IMR-90 (cell line): ENCODE measurements around the gene DYNLT2. TPM values are rescaled to one million over a fixed set of nuclear protein-coding genes. Genes with fewer than 3 reads are reported as not detected.
A peak's percentile ranks its signal among the peaks of the same experiment; 100 is the strongest.

Experiments used
- ATAC-seq: fragments of 200-7000 bp; cut with Tn5 transposase; 2 replicates; pipeline ENCODE4 v1.9.1; 2020; ENCODE audit warnings: low read depth, mild to moderate bottlenecking, moderate library complexity
- BruUV-seq: library from RNA; stranded (reverse); fragments of 400-500 nt; replicated peaks from 2 replicates; lab custom pipeline; 2021; lab: Mats Ljungman, UMichigan
- CTCF ChIA-PET: fragments of 300-600 bp; formaldehyde crosslinking; extraction: SDS; loops from one replicate; lab custom pipeline; 2021; ENCODE audit warnings: antibody characterized with exemption; lab: Yijun Ruan, JAX
- POLR2A ChIA-PET: fragments of 300-600 bp; sonication (Branson Sonifier 250); formaldehyde crosslinking; loops from one replicate; lab custom pipeline; 2022; ENCODE audit warnings: antibody characterized with exemption; ENCODE audit not compliant: unreplicated experiment; lab: Charles Lee
- DNase-seq: peaks from one replicate; pipeline ENCODE4 v3.0.0; 2013
- H2AFZ ChIP-seq: replicated peaks from 2 replicates; pipeline ENCODE3; 2013; ENCODE audit warnings: low read length, mild to moderate bottlenecking; ENCODE audit not compliant: poor library complexity
- H2AK5ac ChIP-seq: 2 replicates; pipeline ENCODE4 v1.6.1; 2013; ENCODE audit warnings: low read depth, low read length, inconsistent platforms
- H2AK9ac ChIP-seq: replicated peaks from 2 replicates; pipeline ENCODE3; 2013; ENCODE audit warnings: mild to moderate bottlenecking, low read depth, low read length, moderate library complexity; ENCODE audit not compliant: poor library complexity
- H2BK120ac ChIP-seq: 2 replicates; pipeline ENCODE4 v1.6.1; 2013; ENCODE audit warnings: low read depth, low read length, inconsistent platforms
- H2BK15ac ChIP-seq: 3 replicates; pipeline ENCODE4 v1.6.1; 2013; ENCODE audit warnings: low read depth, low read length, inconsistent platforms
- H2BK20ac ChIP-seq: 2 replicates; pipeline ENCODE4 v1.6.1; 2013; ENCODE audit warnings: low read depth, mild to moderate bottlenecking, inconsistent platforms, low read length, moderate library complexity
- H2BK5ac ChIP-seq: 2 replicates; pipeline ENCODE4 v1.6.1; 2013; ENCODE audit warnings: mild to moderate bottlenecking, low read depth, low read length, inconsistent platforms; ENCODE audit not compliant: poor library complexity, severe bottlenecking
- H3K14ac ChIP-seq: replicated peaks from 2 replicates; pipeline ENCODE4 v1.6.1; 2013; ENCODE audit warnings: low read depth, low read length, inconsistent platforms
- H3K18ac ChIP-seq: 2 replicates; pipeline ENCODE4 v1.6.1; 2013; ENCODE audit warnings: low read depth, low read length, control low read depth
- H3K23ac ChIP-seq: 2 replicates; pipeline ENCODE4 v1.6.1; 2013; ENCODE audit warnings: low read depth, low read length, inconsistent platforms
- H3K27ac ChIP-seq: 2 replicates; pipeline ENCODE4 v1.5.1; 2013; ENCODE audit warnings: mild to moderate bottlenecking, control low read depth, low read length; ENCODE audit not compliant: insufficient read depth
- H3K27me3 ChIP-seq: 2 replicates; pipeline ENCODE4 v1.6.1; 2013; ENCODE audit warnings: low read length; ENCODE audit not compliant: control insufficient read depth, insufficient read depth
- H3K36me3 ChIP-seq: 2 replicates; pipeline ENCODE4 v1.6.1; 2013; ENCODE audit warnings: low read length, mixed read lengths; ENCODE audit not compliant: control insufficient read depth, insufficient read depth
- H3K4ac ChIP-seq: 2 replicates; pipeline ENCODE4 v1.6.1; 2013; ENCODE audit warnings: low read depth, low read length, inconsistent platforms
- H3K4me1 ChIP-seq: 2 replicates; pipeline ENCODE4 v1.6.1; 2013; ENCODE audit warnings: low read length, mixed read lengths; ENCODE audit not compliant: control insufficient read depth, insufficient read depth
- H3K4me2 ChIP-seq: 2 replicates; pipeline ENCODE4 v1.6.1; 2013; ENCODE audit warnings: low read depth, mild to moderate bottlenecking, control low read depth, low read length, moderate library complexity
- H3K4me3 ChIP-seq: 2 replicates; pipeline ENCODE4 v1.5.1; 2013; ENCODE audit warnings: low read depth, mild to moderate bottlenecking, control low read depth, low read length, moderate library complexity; ENCODE audit not compliant: insufficient read depth
- H3K56ac ChIP-seq: 2 replicates; pipeline ENCODE4 v1.6.1; 2013; ENCODE audit warnings: low read length, inconsistent platforms; ENCODE audit not compliant: insufficient read depth; ENCODE audit errors: extremely low read depth
- H3K79me1 ChIP-seq, 2 experiments: 2 replicates each; pipeline ENCODE4 v1.6.1; 2013; ENCODE audit warnings: low read length in 2 of 2, inconsistent platforms in 1 of 2, low read depth in 1 of 2
- H3K9ac ChIP-seq: 2 replicates; pipeline ENCODE4 v1.6.1; 2013; ENCODE audit warnings: low read depth, low read length, control low read depth
- H3K9me1 ChIP-seq: 2 replicates; pipeline ENCODE4 v1.6.1; 2013; ENCODE audit warnings: low read length, inconsistent platforms; ENCODE audit not compliant: insufficient read depth
- H3K9me3 ChIP-seq: 2 replicates; pipeline ENCODE4 v1.6.1; 2013; ENCODE audit warnings: low read length; ENCODE audit not compliant: control insufficient read depth, insufficient read depth
- H4K20me1 ChIP-seq: 2 replicates; pipeline ENCODE4 v1.6.1; 2013; ENCODE audit warnings: low read length, inconsistent platforms; ENCODE audit not compliant: insufficient read depth
- H4K5ac ChIP-seq: 2 replicates; pipeline ENCODE4 v1.6.1; 2013; ENCODE audit warnings: mild to moderate bottlenecking, low read depth, low read length, control low read depth
- H4K8ac ChIP-seq, 2 experiments: 2 replicates each; pipeline ENCODE4 v1.6.1; 2013; ENCODE audit warnings: low read depth in 2 of 2, low read length in 2 of 2, control low read depth in 1 of 2, inconsistent platforms in 1 of 2
- H4K91ac ChIP-seq: 2 replicates; pipeline ENCODE4 v1.6.1; 2013; ENCODE audit warnings: low read depth, low read length, inconsistent platforms; ENCODE audit not compliant: insufficient read depth
- CHD1 ChIP-seq: IDR thresholded peaks from 2 replicates; pipeline ENCODE4 v1.6.1; 2012; ENCODE audit warnings: low read depth, low read length, improper control_type of control experiment
- MAFK ChIP-seq: IDR thresholded peaks from 2 replicates; pipeline ENCODE4 v1.6.1; 2012; ENCODE audit warnings: low read depth, low read length, improper control_type of control experiment
- MAZ ChIP-seq: IDR thresholded peaks from 2 replicates; pipeline ENCODE4 v1.6.1; 2012; ENCODE audit warnings: low read depth, mild to moderate bottlenecking, low read length, improper control_type of control experiment, moderate library complexity, borderline replicate concordance
- MXI1 ChIP-seq: IDR thresholded peaks from 2 replicates; pipeline ENCODE4 v1.6.1; 2012; ENCODE audit warnings: low read depth, mild to moderate bottlenecking, low read length, moderate library complexity, borderline replicate concordance
- WGBS, 2 experiments: methylation state at CpG; one replicate each; pipeline versions ENCODE4 v1.1.5 to v1.1.7; 2013; ENCODE audit warnings: missing lambda C conversion rate in 2 of 2; ENCODE audit not compliant: insufficient read length in 1 of 2; ENCODE audit errors: extremely low coverage in 2 of 2; 5-methylcytosine and 5-hydroxymethylcytosine counted together
- dilution Hi-C: fragments of 300-500 bp; cut with HindIII; formaldehyde crosslinking; loops from one replicate; pipeline ENCODE4 v1.14.3; 2018; ENCODE audit warnings: low sequenced_read_pairs; ENCODE audit not compliant: unreplicated experiment
- in situ Hi-C: fragments of 300-500 bp; cut with MboI; formaldehyde crosslinking; loops from 3 replicates; pipeline ENCODE4 v1.14.3; 2019; ENCODE audit warnings: low sequenced_read_pairs, inconsistent platforms, mixed read lengths
- intact Hi-C: fragments of 100-400 bp; cut with micrococcal nuclease; formaldehyde crosslinking; loops from 2 replicates; pipeline ENCODE4 v1.10.0; 2022
- polyA plus RNA-seq, 3 experiments: library from polyadenylated mRNA; depleted of rRNA; stranded (reverse); fragments of >200 nt; gene quantifications; 2 replicates each; pipeline ENCODE4 v1.2.3, GENCODE V29; 2012; ENCODE audit warnings: low replicate concordance in 1 of 3
- total RNA-seq: library from RNA; depleted of rRNA; stranded (reverse); fragments of >200 nt; gene quantifications from 2 replicates; pipeline ENCODE4 v1.2.3, GENCODE V29; 2012

Gene DYNLT2
- total and polyA plus RNA-seq, 2 of the 4 experiments (the other 2 are of a cell fraction), result 0.36 to 0.44 TPM

- TF ChIP-seq MAFK (no peak), MXI1 (peak; percentile 70; the same call in 1 of the 2 replicates), CHD1 (peak; percentile 97; the same call in 1 of the 2 replicates), MAZ (peak; percentile 10; the same call in 1 of the 2 replicates)
- H2AFZ ChIP-seq, result peak within 1 kb of the TSS; percentile 92
- H3K4ac ChIP-seq, result peak within 1 kb of the TSS; percentile 74
- no peak within 1 kb of the TSS for H2BK20ac ChIP-seq
- H3K4me2 ChIP-seq, result peak within 1 kb of the TSS; percentile 97
- H3K27me3 ChIP-seq, result no peaks in the 10 kb centered on the region
- no peaks in the 10 kb centered on the region for H3K9me3 ChIP-seq
- H2AK9ac ChIP-seq, result peak within 1 kb of the TSS; percentile 81
- H4K5ac ChIP-seq, result peak within 1 kb of the TSS; percentile 33
- H2BK15ac ChIP-seq, result no peak within 1 kb of the TSS
- ChIA-PET POLR2A (no interaction called here), CTCF (no interaction called here)
- peak within 1 kb of the TSS; percentile 66 for H2BK120ac ChIP-seq
- peak within 1 kb of the TSS; percentile 91 for H2BK5ac ChIP-seq
- H2AK5ac ChIP-seq, result no peak within 1 kb of the TSS
- dilution Hi-C loops, result no loop called here
- ATAC-seq, result peak; percentile 67
- 3% methylated on average over 28 of the region's 89 CpGs; no CpG with 5 or more reads in 1 of the 2 experiments for WGBS, 2 experiments
- peak within 1 kb of the TSS; percentile 64 for H3K9ac ChIP-seq
- BruUV-seq, result no TSS peak
- H3K23ac ChIP-seq, result 0 out of 2 replicates have a peak within 1 kb of the TSS, but pooled peaks have one; percentile 83
- peaks cover 5 to 21% of the 10 kb centered on the region in 2 experiments; a peak in 3 of 4 replicates for H3K79me1 ChIP-seq
- H4K8ac ChIP-seq, result peak within 1 kb of the TSS; percentile 14 to 27; a peak in 3 of 4 replicates
- in situ Hi-C loops, result no loop called here
- no peak within 1 kb of the TSS for H3K14ac ChIP-seq
- intact Hi-C loops, result loop anchor here (5.0 kb wide), 2 partner anchors 583 to 808 kb away; partner anchors contain the start of gene FAM120B
- peak within 1 kb of the TSS; percentile 98 for H3K4me3 ChIP-seq
- peak within 1 kb of the TSS; percentile 81 for H3K27ac ChIP-seq
- peak within 1 kb of the TSS; percentile 63 for H3K18ac ChIP-seq
- H3K4me1 ChIP-seq, result peaks cover 4% of the 10 kb centered on the region; the same call in 1 of the 2 replicates
- peaks cover 2% of the 10 kb centered on the region; the same call in 1 of the 2 replicates for H3K9me1 ChIP-seq
- H4K91ac ChIP-seq, result peak within 1 kb of the TSS; percentile 38; the same call in 1 of the 2 replicates
- H3K36me3 ChIP-seq, result no peaks in the 10 kb centered on the region; the same call in 1 of the 2 replicates
- peak within 1 kb of the TSS; percentile 76 for H3K56ac ChIP-seq
- peaks cover 7% of the 10 kb centered on the region for H4K20me1 ChIP-seq
- peak; percentile 24 for DNase-seq
Observed at GRCh38 chr6:169724494-169725124, 26.8 kb downstream of the DYNLT2 start, which contains the start of gene PHF10. Gene PHF10 (minus strand): TSS chr6:169724500. CDS start chr6:169723931, 569 bp downstream.
